Breast epithelium (tissue), 4 donors: ENCODE measurements around the gene EIF3F. TPM values are rescaled to one million over a fixed set of nuclear protein-coding genes. Genes with fewer than 3 reads are reported as not detected.

Experiments
- DNase-seq, 2 donors: peaks; one replicate each; pipeline ENCODE4 v3.0.0-alpha.2; 2019; ENCODE audit warnings: low spot score in 2 of 2
- H3K27ac ChIP-seq, 2 donors: fragments of 200-600 bp; sonication (generic) in 1 of 2; one replicate each; pipeline ENCODE4 v1.5.1; 2016 to 2019; ENCODE audit warnings: mild to moderate bottlenecking in 1 of 2
- H3K27me3 ChIP-seq, 2 donors: fragments of 200-600 bp; sonication (generic) in 1 of 2; one replicate each; pipeline versions ENCODE4 v1.5.1 to v1.6.0; 2017 to 2019; ENCODE audit warnings: control low read depth in 1 of 2, mild to moderate bottlenecking in 1 of 2
- H3K36me3 ChIP-seq: fragments of 200-600 bp; one replicate; pipeline ENCODE4 v1.5.1; 2019
- H3K4me1 ChIP-seq, 2 donors: fragments of 200-600 bp; sonication (generic); one replicate each; pipeline ENCODE4 v1.5.1; 2016 to 2019; ENCODE audit warnings: control low read depth in 1 of 2
- H3K4me3 ChIP-seq, 3 donors: fragments of 200-600 bp; sonication (generic); 1 replicate in 2 of 3; 2 replicates in 1 of 3; pipeline ENCODE4 v1.5.1; 2016 to 2019; ENCODE audit warnings: mild to moderate bottlenecking in 3 of 3, moderate library complexity in 2 of 3
- H3K9me3 ChIP-seq, 2 donors: fragments of 200-600 bp; sonication (generic) in 1 of 2; one replicate each; pipeline ENCODE4 v1.5.1; 2016 to 2019; ENCODE audit warnings: control low read depth in 1 of 2
- POLR2A ChIP-seq: fragments of 450-650 bp; IDR thresholded peaks from one replicate; pipeline ENCODE4 v1.6.1; 2016; ENCODE audit warnings: antibody characterized with exemption, mild to moderate bottlenecking, moderate library complexity
- POLR2AphosphoS5 ChIP-seq, 3 donors: sonication (generic); formaldehyde crosslinking; IDR thresholded peaks; one replicate each; pipeline ENCODE4 v1.6.1; 2017; ENCODE audit warnings: antibody characterized with exemption in 3 of 3
- intact Hi-C: fragments of 100-400 bp; cut with DNase I; formaldehyde crosslinking; loops from one replicate; pipeline ENCODE4 v1.15.1; 2023; ENCODE audit warnings: low total_unique reads
- total RNA-seq, 3 donors: library from RNA; depleted of rRNA; stranded (reverse); fragments of >200 nt; gene quantifications; one replicate each; pipeline ENCODE4 v1.1.0, GENCODE V29; 2016
- TF ChIP-seq, protein P1 (sequence below), 3 donors: fragments of 450-650 bp; IDR thresholded peaks; one replicate each; pipeline ENCODE4 v1.5.1; 2016 to 2017; ENCODE audit warnings: antibody characterized with exemption in 3 of 3, mild to moderate bottlenecking in 3 of 3, moderate library complexity in 3 of 3

The EIF3F gene, protein sequence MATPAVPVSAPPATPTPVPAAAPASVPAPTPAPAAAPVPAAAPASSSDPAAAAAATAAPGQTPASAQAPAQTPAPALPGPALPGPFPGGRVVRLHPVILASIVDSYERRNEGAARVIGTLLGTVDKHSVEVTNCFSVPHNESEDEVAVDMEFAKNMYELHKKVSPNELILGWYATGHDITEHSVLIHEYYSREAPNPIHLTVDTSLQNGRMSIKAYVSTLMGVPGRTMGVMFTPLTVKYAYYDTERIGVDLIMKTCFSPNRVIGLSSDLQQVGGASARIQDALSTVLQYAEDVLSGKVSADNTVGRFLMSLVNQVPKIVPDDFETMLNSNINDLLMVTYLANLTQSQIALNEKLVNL
- total RNA-seq: 100 to 1,000 TPM; 145 to 180 (median 151) TPM

- DNase-seq: peak; percentile 86 to 95
- intact Hi-C loops: loop anchor here (10.0 kb wide), 1 partner anchor 92 kb away; no protein-coding TSS in a partner anchor
- Histone ChIP-seq H3K27me3 (no peaks in the 10 kb centered on the region), H3K4me3 (peak within 1 kb of the TSS; percentile 59 to 91 (median 70)), H3K4me1 (peaks cover 10 to 14% of the 10 kb centered on the region in 2 donors), H3K9me3 (no peaks in the 10 kb centered on the region), H3K36me3 (no peaks in the 10 kb centered on the region), H3K27ac (peak within 1 kb of the TSS; percentile 81 to 89)
- peak; percentile 60 to 80 (median 73) for TF ChIP-seq POLR2AphosphoS5 (IDR thresholded peaks at IDR 0.05)
- TF ChIP-seq, protein P1, sequence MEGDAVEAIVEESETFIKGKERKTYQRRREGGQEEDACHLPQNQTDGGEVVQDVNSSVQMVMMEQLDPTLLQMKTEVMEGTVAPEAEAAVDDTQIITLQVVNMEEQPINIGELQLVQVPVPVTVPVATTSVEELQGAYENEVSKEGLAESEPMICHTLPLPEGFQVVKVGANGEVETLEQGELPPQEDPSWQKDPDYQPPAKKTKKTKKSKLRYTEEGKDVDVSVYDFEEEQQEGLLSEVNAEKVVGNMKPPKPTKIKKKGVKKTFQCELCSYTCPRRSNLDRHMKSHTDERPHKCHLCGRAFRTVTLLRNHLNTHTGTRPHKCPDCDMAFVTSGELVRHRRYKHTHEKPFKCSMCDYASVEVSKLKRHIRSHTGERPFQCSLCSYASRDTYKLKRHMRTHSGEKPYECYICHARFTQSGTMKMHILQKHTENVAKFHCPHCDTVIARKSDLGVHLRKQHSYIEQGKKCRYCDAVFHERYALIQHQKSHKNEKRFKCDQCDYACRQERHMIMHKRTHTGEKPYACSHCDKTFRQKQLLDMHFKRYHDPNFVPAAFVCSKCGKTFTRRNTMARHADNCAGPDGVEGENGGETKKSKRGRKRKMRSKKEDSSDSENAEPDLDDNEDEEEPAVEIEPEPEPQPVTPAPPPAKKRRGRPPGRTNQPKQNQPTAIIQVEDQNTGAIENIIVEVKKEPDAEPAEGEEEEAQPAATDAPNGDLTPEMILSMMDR (IDR thresholded peaks at IDR 0.05): peak; percentile 92 to 97 (median 92)
- TF ChIP-seq POLR2A: no peak
Measured at GRCh38 chr11:7986768-7987559, at the start of gene EIF3F. Gene EIF3F (plus strand): TSS chr11:7987337. CDS start chr11:7987353, 16 bp downstream.

DNA sequence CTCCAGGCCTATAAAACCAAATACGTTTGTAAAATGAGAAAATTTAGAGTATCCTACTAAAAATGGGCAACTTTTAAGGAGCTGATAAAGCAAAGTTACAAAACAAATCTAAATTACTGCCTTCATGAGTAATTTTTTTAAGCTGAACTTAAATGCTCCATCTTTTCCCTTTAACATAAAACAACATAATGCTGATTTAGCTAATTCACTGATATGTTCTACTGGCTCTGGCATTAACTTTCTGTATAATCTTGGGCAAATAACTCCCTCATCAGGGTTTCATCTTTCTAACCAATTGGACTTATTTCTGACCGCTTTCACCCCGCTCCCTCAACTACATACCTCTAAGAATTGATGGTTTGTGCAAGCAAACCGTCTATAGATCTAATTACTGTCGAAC lies 46.0 kb upstream of the EIF3F start:
- intact Hi-C loops: loop anchor here (5.0 kb wide), 1 partner anchor 1229 kb away; no protein-coding TSS in a partner anchor
- Histone ChIP-seq H3K4me3 (no peak overlapping the region), H3K9me3 (peaks cover 18 to 25% of the 10 kb centered on the region in 2 donors), H3K27me3 (no peaks in the 10 kb centered on the region), H3K36me3 (no peaks in the 10 kb centered on the region), H3K27ac (no peak overlapping the region), H3K4me1 (no peaks in the 10 kb centered on the region)
- TF ChIP-seq POLR2AphosphoS5 (IDR thresholded peaks at IDR 0.05): no peak
- no peak for TF ChIP-seq POLR2A
- TF ChIP-seq, protein P1 (IDR thresholded peaks at IDR 0.05): no peak
- no peak for DNase-seq

DNA sequence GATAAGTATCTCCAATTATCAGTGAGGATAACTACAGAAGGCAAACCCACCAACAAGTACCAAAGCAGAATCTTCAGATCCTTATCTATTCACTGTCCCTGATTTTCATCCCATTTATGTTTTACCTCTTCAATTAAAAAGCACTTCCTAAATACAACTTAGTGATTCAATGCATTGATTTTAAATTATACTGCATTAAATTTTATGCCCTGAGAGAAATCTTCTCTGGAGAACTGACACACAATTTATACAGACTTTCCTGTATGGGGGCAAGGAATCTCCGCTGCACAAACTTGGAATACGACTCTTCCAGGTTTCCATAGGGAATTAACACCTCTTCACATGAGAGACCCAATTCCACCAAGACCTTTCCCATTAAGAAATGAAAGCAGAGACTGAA lies 45.5 kb upstream of the EIF3F start, which contains the start of gene OR10A3:
OR10A3 (minus strand) TSS at position 101 of the 400 bp plus-strand sequence. CDS start 2,188 bp downstream, outside the sequence.
- H3K4me1 ChIP-seq: no peaks in the 10 kb centered on the region
- no peak within 1 kb of the TSS for H3K27ac ChIP-seq
- intact Hi-C loops: loop anchor here (5.0 kb wide), 1 partner anchor 1229 kb away; no protein-coding TSS in a partner anchor
- DNase-seq: no peak
- H3K4me3 ChIP-seq: no peak within 1 kb of the TSS
- H3K9me3 ChIP-seq: peaks cover 18 to 25% of the 10 kb centered on the region in 2 donors
- H3K36me3 ChIP-seq: no peaks in the 10 kb centered on the region
- no peaks in the 10 kb centered on the region for H3K27me3 ChIP-seq
- TF ChIP-seq POLR2A (no peak), POLR2AphosphoS5 (IDR thresholded peaks at IDR 0.05) (no peak)
- TF ChIP-seq, protein P1 (IDR thresholded peaks at IDR 0.05): no peak

DNA sequence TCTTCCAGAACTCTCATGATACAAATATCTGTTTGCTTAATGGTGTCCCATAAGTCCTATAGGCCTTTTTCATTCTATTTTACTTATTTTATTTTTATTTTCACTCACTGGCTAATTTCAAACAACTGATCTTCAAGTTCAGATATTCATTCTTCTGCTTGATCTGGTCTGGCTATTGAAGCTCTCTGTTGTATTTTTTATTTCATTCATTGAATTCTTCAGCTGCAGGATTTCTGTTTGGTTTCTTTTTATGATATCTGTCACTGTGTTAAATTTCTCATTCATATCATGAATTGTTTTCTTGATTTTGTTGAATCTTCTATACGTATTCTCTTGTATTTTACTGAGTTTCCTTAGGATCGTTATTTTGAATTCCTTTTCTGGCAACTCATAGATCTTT lies 43.0 kb upstream of the EIF3F start:
- H3K36me3 ChIP-seq: no peaks in the 10 kb centered on the region
- DNase-seq: no peak
- H3K9me3 ChIP-seq: peaks cover 18 to 25% of the 10 kb centered on the region in 2 donors
- no peaks in the 10 kb centered on the region for H3K4me1 ChIP-seq
- intact Hi-C loops: loop anchor here (5.0 kb wide), 1 partner anchor 1232 kb away; no protein-coding TSS in a partner anchor
- H3K27me3 ChIP-seq: no peaks in the 10 kb centered on the region
- no peak overlapping the region for H3K27ac ChIP-seq
- H3K4me3 ChIP-seq: no peak overlapping the region
- TF ChIP-seq POLR2A (no peak), POLR2AphosphoS5 (IDR thresholded peaks at IDR 0.05) (no peak)
- TF ChIP-seq, protein P1 (IDR thresholded peaks at IDR 0.05): no peak
